Duodenal mucosa (tissue), 2 donors: ENCODE data around the gene MARCO.

Experiments used
- H3K27ac ChIP-seq: one replicate; pipeline ENCODE4 v1.7.0; 2013; ENCODE audit warnings: low read depth, low read length
- H3K27me3 ChIP-seq, 2 donors: one replicate each; pipeline ENCODE4 v1.7.0; 2013; ENCODE audit warnings: low read length in 2 of 2, control low read depth in 1 of 2; ENCODE audit not compliant: insufficient read depth in 2 of 2, control insufficient read depth in 1 of 2
- H3K36me3 ChIP-seq, 2 donors: one replicate each; pipeline ENCODE4 v1.7.0; 2013; ENCODE audit warnings: low read length in 2 of 2, control low read depth in 1 of 2; ENCODE audit not compliant: insufficient read depth in 2 of 2, control insufficient read depth in 1 of 2
- H3K4me1 ChIP-seq, 2 donors: one replicate each; pipeline ENCODE4 v1.7.0; 2013; ENCODE audit warnings: low read length in 2 of 2, control low read depth in 1 of 2; ENCODE audit not compliant: insufficient read depth in 2 of 2, control insufficient read depth in 1 of 2
- H3K4me3 ChIP-seq, 2 donors: one replicate each; pipeline ENCODE4 v1.7.0; 2013; ENCODE audit warnings: low read length in 2 of 2, low read depth in 1 of 2
- H3K9ac ChIP-seq, 2 donors: one replicate each; pipeline ENCODE4 v1.7.0; 2013; ENCODE audit warnings: low read length in 2 of 2, low read depth in 1 of 2
- H3K9me3 ChIP-seq, 2 donors: one replicate each; pipeline ENCODE4 v1.7.0; 2013; ENCODE audit warnings: low read length in 2 of 2, control low read depth in 1 of 2; ENCODE audit not compliant: control insufficient read depth in 1 of 2

The MARCO gene

GRCh38 chr2:118974103-118974993 lies 32.4 kb downstream of the MARCO start:
- no peaks in the 10 kb centered on the region for H3K36me3 ChIP-seq
- H3K9ac ChIP-seq: no peak overlapping the region
- H3K4me3 ChIP-seq: no peak overlapping the region
- H3K4me1 ChIP-seq: no peaks in the 10 kb centered on the region
- H3K27me3 ChIP-seq: peaks cover 0 to 4% of the 10 kb centered on the region in 2 donors
- no peak overlapping the region for H3K27ac ChIP-seq
- H3K9me3 ChIP-seq: no peaks in the 10 kb centered on the region

- H3K27ac ChIP-seq: no peak overlapping the region
- no peak overlapping the region for H3K9ac ChIP-seq
- H3K27me3 ChIP-seq: peaks cover 0 to 4% of the 10 kb centered on the region in 2 donors
- H3K4me3 ChIP-seq: no peak overlapping the region
- no peaks in the 10 kb centered on the region for H3K36me3 ChIP-seq
- no peaks in the 10 kb centered on the region for H3K9me3 ChIP-seq
- H3K4me1 ChIP-seq: no peaks in the 10 kb centered on the region
Measured at GRCh38 chr2:118975133-118975532, 33.1 kb downstream of the MARCO start.

GRCh38 chr2:118978064-118978463 lies 36.1 kb downstream of the MARCO start:
- no peak overlapping the region for H3K4me3 ChIP-seq
- peaks cover 4 to 5% of the 10 kb centered on the region in 2 donors for H3K27me3 ChIP-seq
- H3K27ac ChIP-seq: no peak overlapping the region
- H3K9me3 ChIP-seq: no peaks in the 10 kb centered on the region
- H3K36me3 ChIP-seq: no peaks in the 10 kb centered on the region
- no peaks in the 10 kb centered on the region for H3K4me1 ChIP-seq
- no peak overlapping the region for H3K9ac ChIP-seq

GRCh38 chr2:118979152-118979861 lies 37.3 kb downstream of the MARCO start:
- Histone ChIP-seq H3K27me3 (peaks cover 4 to 5% of the 10 kb centered on the region in 2 donors), H3K4me3 (no peak overlapping the region), H3K36me3 (no peaks in the 10 kb centered on the region), H3K9me3 (no peaks in the 10 kb centered on the region), H3K4me1 (no peaks in the 10 kb centered on the region), H3K9ac (no peak overlapping the region), H3K27ac (no peak overlapping the region)

GRCh38 chr2:118980022-118980421 lies 38.0 kb downstream of the MARCO start:
- Histone ChIP-seq H3K27me3 (peaks cover 4 to 5% of the 10 kb centered on the region in 2 donors), H3K36me3 (no peaks in the 10 kb centered on the region), H3K27ac (no peak overlapping the region), H3K9me3 (no peaks in the 10 kb centered on the region), H3K4me1 (no peaks in the 10 kb centered on the region), H3K9ac (no peak overlapping the region), H3K4me3 (no peak overlapping the region)

GRCh38 chr2:118980573-118980972 lies 38.6 kb downstream of the MARCO start:
- Histone ChIP-seq H3K4me1 (no peaks in the 10 kb centered on the region), H3K9ac (no peak overlapping the region), H3K9me3 (no peaks in the 10 kb centered on the region), H3K27ac (no peak overlapping the region), H3K4me3 (no peak overlapping the region), H3K36me3 (no peaks in the 10 kb centered on the region), H3K27me3 (peaks cover 2 to 5% of the 10 kb centered on the region in 2 donors)

- Histone ChIP-seq H3K36me3 (no peaks in the 10 kb centered on the region), H3K9me3 (no peaks in the 10 kb centered on the region), H3K27ac (no peak overlapping the region), H3K27me3 (peaks cover 0 to 5% of the 10 kb centered on the region in 2 donors), H3K4me1 (no peaks in the 10 kb centered on the region), H3K9ac (no peak overlapping the region), H3K4me3 (no peak overlapping the region)
Measured at GRCh38 chr2:118981632-118982031, 39.6 kb downstream of the MARCO start.

GRCh38 chr2:118982039-118982438 lies 40.0 kb downstream of the MARCO start:
- Histone ChIP-seq H3K4me1 (no peaks in the 10 kb centered on the region), H3K36me3 (no peaks in the 10 kb centered on the region), H3K9me3 (no peaks in the 10 kb centered on the region), H3K27me3 (peaks cover 0 to 5% of the 10 kb centered on the region in 2 donors), H3K9ac (no peak overlapping the region), H3K27ac (no peak overlapping the region), H3K4me3 (no peak overlapping the region)

GRCh38 chr2:118983133-118983532 lies 41.1 kb downstream of the MARCO start:
- Histone ChIP-seq H3K9ac (no peak overlapping the region), H3K27me3 (peaks cover 3 to 5% of the 10 kb centered on the region in 2 donors), H3K27ac (no peak overlapping the region)

GRCh38 chr2:118983915-118984314 lies 41.9 kb downstream of the MARCO start:
- no peak overlapping the region for H3K27ac ChIP-seq
- H3K9me3 ChIP-seq: no peaks in the 10 kb centered on the region
- H3K36me3 ChIP-seq: no peaks in the 10 kb centered on the region
- H3K9ac ChIP-seq: no peak overlapping the region
- no peak overlapping the region for H3K4me3 ChIP-seq
- H3K4me1 ChIP-seq: no peaks in the 10 kb centered on the region
- peaks cover 3 to 5% of the 10 kb centered on the region in 2 donors for H3K27me3 ChIP-seq

More at GRCh38 chr2:118983133-118983532, 41.1 kb downstream of the MARCO start:
- H3K4me3 ChIP-seq: no peak overlapping the region
- H3K9me3 ChIP-seq: no peaks in the 10 kb centered on the region
- H3K36me3 ChIP-seq: no peaks in the 10 kb centered on the region
- no peaks in the 10 kb centered on the region for H3K4me1 ChIP-seq
